GM10847 (cell line): ENCODE measurements around the gene AMHR2.

Experiments used
- POLR2A ChIP-seq: IDR thresholded peaks from 2 replicates; pipeline ENCODE4 v1.6.1; 2011; ENCODE audit not compliant: insufficient read length; ENCODE audit errors: extremely low read depth

Gene AMHR2

DNA sequence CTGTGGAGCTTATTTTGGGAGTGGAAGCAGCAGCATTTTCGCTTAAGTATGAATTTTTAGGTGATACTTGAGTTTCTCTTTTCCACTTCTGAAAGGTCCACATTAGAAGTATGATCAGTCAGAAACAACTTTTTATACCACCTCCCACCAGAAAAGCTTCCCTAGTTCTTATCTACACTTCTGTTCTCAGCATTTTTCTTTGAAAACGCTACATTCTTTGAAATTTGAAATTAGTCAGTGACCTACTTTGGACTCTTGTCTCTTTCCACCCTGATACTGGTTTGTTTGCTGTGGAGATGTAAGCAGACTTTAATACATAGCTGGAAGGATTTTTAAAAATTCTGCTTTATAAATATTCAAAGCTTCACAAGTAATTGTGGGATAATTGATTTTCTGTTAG lies 50.4 kb downstream of the AMHR2 start:
- no peak for TF ChIP-seq POLR2A

- no peak for TF ChIP-seq POLR2A
Observed at GRCh38 chr12:53474819-53475218, 51.2 kb downstream of the AMHR2 start.

DNA sequence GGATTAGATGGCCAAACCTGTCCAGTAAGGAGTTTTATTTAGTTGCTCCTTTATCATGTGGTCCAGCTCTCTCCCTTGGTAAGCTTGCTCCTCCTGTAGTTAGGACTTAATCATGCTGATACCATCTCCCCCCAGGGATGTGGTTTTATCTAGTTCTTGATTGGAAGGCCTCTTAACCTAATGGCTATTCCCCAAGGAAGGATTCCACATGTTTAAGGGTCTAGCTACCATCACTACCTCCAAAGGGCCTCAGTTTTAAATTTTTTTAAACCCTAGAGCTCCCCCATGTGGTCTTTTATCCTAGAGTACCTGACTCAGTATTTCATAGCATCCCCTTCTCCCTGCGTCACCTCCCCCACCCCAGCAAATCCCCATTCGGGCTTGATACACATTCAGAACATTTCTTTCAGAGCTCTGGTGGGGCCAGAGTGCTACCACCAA lies 53.1 kb downstream of the AMHR2 start:
- TF ChIP-seq POLR2A: no peak

GRCh38 chr12:53478865-53479264 lies 55.2 kb downstream of the AMHR2 start:
- TF ChIP-seq POLR2A: no peak

- no peak for TF ChIP-seq POLR2A
Observed at GRCh38 chr12:53479331-53479730, 55.7 kb downstream of the AMHR2 start.

GRCh38 chr12:53480491-53481442 lies 57.1 kb downstream of the AMHR2 start:
- no peak for TF ChIP-seq POLR2A
